Esophagus squamous epithelium (tissue), 5 donors: ENCODE data around the gene RNF183. TPM values are rescaled to one million over a fixed set of nuclear protein-coding genes. Genes with fewer than 3 reads are reported as not detected.
"Not testable (repeated sequence)": the region's sequence is repeated elsewhere in the genome, so short reads cannot be mapped to it uniquely, and the experiment has no call there.

Source experiments
- DNase-seq: peaks from one replicate; lab custom pipeline; 2025; lab: John Stamatoyannopoulos, UW
- H3K27ac ChIP-seq, 4 donors: fragments of 200-600 bp; sonication (generic); one replicate each; pipeline ENCODE4 v1.5.1; 2016 to 2019; ENCODE audit warnings: mild to moderate bottlenecking in 1 of 4
- H3K27me3 ChIP-seq, 4 donors: fragments of 200-600 bp; sonication (generic); 1 replicate in 3 of 4; 2 replicates in 1 of 4; pipeline versions ENCODE4 v1.5.1 to v1.6.0; 2017 to 2021; ENCODE audit warnings: antibody characterized with exemption in 1 of 4
- H3K36me3 ChIP-seq, 3 donors: fragments of 200-600 bp; sonication (generic); one replicate each; pipeline ENCODE4 v1.5.1; 2016 to 2019
- H3K4me1 ChIP-seq, 3 donors: fragments of 200-600 bp; sonication (generic); one replicate each; pipeline ENCODE4 v1.5.1; 2017 to 2019
- H3K4me3 ChIP-seq, 4 donors: fragments of 200-600 bp; sonication (generic); 1 replicate in 3 of 4; 2 replicates in 1 of 4; pipeline ENCODE4 v1.5.1; 2016 to 2019; ENCODE audit warnings: mild to moderate bottlenecking in 2 of 4, moderate library complexity in 1 of 4
- H3K9me3 ChIP-seq, 3 donors: fragments of 200-600 bp; sonication (generic); one replicate each; pipeline ENCODE4 v1.5.1; 2016 to 2019
- CTCF ChIP-seq, 6 experiments: fragments of 450-650 bp in 4 of 6; fragments of 200-600 bp in 2 of 6; sonication (generic) in 2 of 6; IDR thresholded peaks; one replicate each; pipeline ENCODE4 v1.5.1; 2016 to 2019; ENCODE audit warnings: antibody characterized with exemption in 6 of 6, mild to moderate bottlenecking in 4 of 6, moderate library complexity in 4 of 6
- POLR2A ChIP-seq, 4 donors: fragments of 450-650 bp; IDR thresholded peaks; one replicate each; pipeline ENCODE4 v1.6.1; 2017; ENCODE audit warnings: antibody characterized with exemption in 4 of 4, mild to moderate bottlenecking in 4 of 4, moderate library complexity in 3 of 4
- WGBS, 2 donors: methylation state at CpG; one replicate each; pipeline ENCODE4 v1.1.5; 2018; 5-methylcytosine and 5-hydroxymethylcytosine counted together
- intact Hi-C: fragments of 100-400 bp; cut with DNase I; formaldehyde crosslinking; loops from one replicate; pipeline ENCODE4 v1.15.0; 2022
- total RNA-seq, 4 donors: library from RNA; depleted of rRNA; stranded (reverse); fragments of >200 nt; gene quantifications; one replicate each; pipeline ENCODE4 v1.1.0, GENCODE V29; 2016
- donor health status: DM: yes; HTN: yes; CAD: no.

RNF183 gene
- total RNA-seq, 4 donors from 2014 or later = 2.1 to 6.0 (median 3.4) TPM; not detected in 1

GRCh38 chr9:113255438-113255837 lies 47.7 kb downstream of the RNF183 start:
- intact Hi-C loops = no loop called here
- H3K4me1 ChIP-seq = no peaks in the 10 kb centered on the region
- H3K9me3 ChIP-seq = no peaks in the 10 kb centered on the region
- no peak for DNase-seq
- no peak overlapping the region for H3K27ac ChIP-seq
- no peaks in the 10 kb centered on the region for H3K27me3 ChIP-seq
- TF ChIP-seq CTCF (IDR thresholded peaks at IDR 0.05) = no peak
- TF ChIP-seq POLR2A (IDR thresholded peaks at IDR 0.05) = no peak
- no peak overlapping the region for H3K4me3 ChIP-seq
- H3K36me3 ChIP-seq = peaks cover 0 to 54% (median 7%) of the 10 kb centered on the region in 3 donors
- WGBS, 2 donors = 78 to 79% methylated on average over 6 of the region's 6 CpGs

DNA sequence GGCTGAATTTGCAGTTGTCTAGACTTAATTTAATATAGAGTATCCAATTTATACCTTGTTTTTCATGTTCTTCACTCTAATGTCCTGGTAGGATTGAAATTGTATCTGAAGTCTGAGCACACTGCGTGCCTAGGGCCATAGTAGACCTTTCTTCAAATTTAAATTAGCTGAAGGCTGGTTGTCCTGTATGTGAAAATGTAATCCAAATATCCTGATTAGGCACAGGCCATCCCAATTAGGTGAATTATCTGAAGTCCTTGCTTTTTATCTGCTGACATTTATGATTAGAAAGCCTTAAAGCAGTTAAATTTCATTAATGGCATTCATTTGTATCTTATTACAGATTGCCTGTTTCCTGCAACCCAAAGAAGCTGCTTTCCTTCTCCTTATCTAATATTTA lies 48.2 kb downstream of the RNF183 start:
- Histone ChIP-seq H3K4me3 (no peak overlapping the region), H3K9me3 (no peaks in the 10 kb centered on the region), H3K4me1 (no peaks in the 10 kb centered on the region), H3K27me3 (no peaks in the 10 kb centered on the region), H3K27ac (no peak overlapping the region), H3K36me3 (peaks cover 0 to 49% (median 6%) of the 10 kb centered on the region in 3 donors)
- TF ChIP-seq CTCF (IDR thresholded peaks at IDR 0.05) = no peak
- no peak for TF ChIP-seq POLR2A (IDR thresholded peaks at IDR 0.05)
- WGBS, 2 donors = 90 to 94% methylated on average over 1 of the region's 1 CpG
- no peak for DNase-seq
- intact Hi-C loops = no loop called here

GRCh38 chr9:113250807-113251206 lies 52.4 kb downstream of the RNF183 start:
- Histone ChIP-seq H3K27me3 (no peaks in the 10 kb centered on the region), H3K4me1 (no peaks in the 10 kb centered on the region), H3K4me3 (no peak overlapping the region), H3K9me3 (no peaks in the 10 kb centered on the region), H3K36me3 (peaks cover 0 to 8% (median 0%) of the 10 kb centered on the region in 3 donors), H3K27ac (no peak overlapping the region)
- intact Hi-C loops = no loop called here
- DNase-seq = no peak
- WGBS, 2 donors = 88 to 96% methylated on average over 2 of the region's 2 CpGs
- TF ChIP-seq POLR2A (IDR thresholded peaks at IDR 0.05) (no peak), CTCF (IDR thresholded peaks at IDR 0.05) (no peak)

- WGBS, 2 donors = 94 to 100% methylated on average over 2 of the region's 2 CpGs
- H3K36me3 ChIP-seq, DNase-seq, H3K27ac ChIP-seq, H3K4me3 ChIP-seq, H3K9me3 ChIP-seq, H3K27me3 ChIP-seq, intact Hi-C loops, H3K4me1 ChIP-seq: not testable (repeated sequence)
These were observed 53.5 kb downstream of the RNF183 start for GRCh38 chr9:113249661-113250060.

- no peaks in the 10 kb centered on the region for H3K36me3 ChIP-seq
- H3K4me1 ChIP-seq = no peaks in the 10 kb centered on the region
- H3K27me3 ChIP-seq = no peaks in the 10 kb centered on the region
- no peaks in the 10 kb centered on the region for H3K9me3 ChIP-seq
- no peak for DNase-seq
- no peak for TF ChIP-seq CTCF (IDR thresholded peaks at IDR 0.05)
- no peak for TF ChIP-seq POLR2A (IDR thresholded peaks at IDR 0.05)
- no peak overlapping the region for H3K27ac ChIP-seq
- intact Hi-C loops = no loop called here
- no peak overlapping the region for H3K4me3 ChIP-seq
These were observed 55.5 kb downstream of the RNF183 start for GRCh38 chr9:113247640-113248039.

Other genes with a start within 250 kb of the RNF183 start
- gene ZFP37, start 246.7 kb downstream of the RNF183 start, total RNA-seq = 1 to 10 TPM in 3 of 4 donors, under 1 TPM in 1; 0.88 to 3.8 (median 1.4) TPM
- gene SLC31A2, start 152.4 kb downstream of the RNF183 start, total RNA-seq = 10 to 100 TPM in 3 of 4 donors, 1 to 10 TPM in 1; 7.1 to 15.2 (median 12.8) TPM
- 10 to 100 TPM; 17.7 to 23.3 (median 20.5) TPM for gene FKBP15, start 82.1 kb downstream of the RNF183 start, total RNA-seq
- 10 to 100 TPM; 11.0 to 23.4 (median 17.8) TPM for gene SLC31A1, start 81.8 kb downstream of the RNF183 start, total RNA-seq
- gene CDC26, start 27.8 kb downstream of the RNF183 start, total RNA-seq = 10 to 100 TPM; 20.5 to 42.4 (median 26.5) TPM
- 10 to 100 TPM; 11.4 to 19.0 (median 17.4) TPM for gene PRPF4, start 27.7 kb downstream of the RNF183 start, total RNA-seq
- 1 to 10 TPM; 1.1 to 1.9 (median 1.5) TPM for gene WDR31, start 36.9 kb upstream of the RNF183 start, total RNA-seq
- gene BSPRY, start 46.2 kb upstream of the RNF183 start, total RNA-seq = 10 to 100 TPM; 18.1 to 50.1 (median 37.6) TPM
- gene HDHD3, start 73.6 kb upstream of the RNF183 start, total RNA-seq = 10 to 100 TPM; 35.9 to 84.2 (median 46.4) TPM
- 10 to 100 TPM; 19.1 to 52.0 (median 33.5) TPM for gene ALAD, start 97.9 kb upstream of the RNF183 start, total RNA-seq
- 10 to 100 TPM; 16.6 to 61.4 (median 51.9) TPM for gene POLE3, start 107.3 kb upstream of the RNF183 start, total RNA-seq
- gene C9orf43, start 107.4 kb upstream of the RNF183 start, total RNA-seq = under 1 TPM; 0.32 to 0.79 (median 0.38) TPM
- 10 to 100 TPM in 3 of 4 donors, 1 to 10 TPM in 1; 9.7 to 16.3 (median 12.7) TPM for gene RGS3, start 160.4 kb upstream of the RNF183 start, total RNA-seq